Testis (tissue), 2 donors: ENCODE results near the gene GINS2.

ENCODE experiments used
- CTCF ChIP-seq, 3 experiments: fragments of 450-650 bp in 2 of 3; fragments of 200-600 bp in 1 of 3; sonication (generic) in 1 of 3; IDR thresholded peaks; one replicate each; pipeline ENCODE4 v1.5.1; 2016 to 2019; ENCODE audit warnings: antibody characterized with exemption in 3 of 3, mild to moderate bottlenecking in 2 of 3, moderate library complexity in 1 of 3
- POLR2A ChIP-seq: fragments of 450-650 bp; IDR thresholded peaks from one replicate; pipeline ENCODE4 v1.6.1; 2017; ENCODE audit warnings: antibody characterized with exemption, mild to moderate bottlenecking, moderate library complexity

DNA sequence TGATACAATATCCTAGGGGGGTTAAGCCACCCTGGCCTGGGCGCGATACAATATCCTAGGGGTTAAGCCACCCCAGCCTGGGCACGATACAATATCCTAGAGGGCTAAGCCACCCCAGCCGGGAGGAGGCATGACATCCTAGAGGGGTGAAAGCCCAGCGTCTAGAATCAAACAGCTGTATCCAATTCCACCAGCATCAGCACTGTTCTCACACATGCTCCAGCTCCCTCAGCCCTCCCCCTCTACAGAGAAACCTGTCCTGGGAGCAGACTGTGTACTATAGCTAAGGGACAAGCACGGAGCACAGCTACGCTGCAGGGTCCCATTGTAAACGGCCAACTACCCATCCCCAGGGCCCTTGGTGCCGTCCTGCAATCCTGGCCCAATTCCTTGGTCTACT, 6.2 kb downstream of the GINS2 start:
- TF ChIP-seq CTCF (IDR thresholded peaks at IDR 0.05) (no peak), POLR2A (no peak)
